Measurements from ENCODE around the gene CCDC85C.
A peak's percentile ranks its signal among the peaks of the same experiment; 100 is the strongest.

CCDC85C gene

DNA sequence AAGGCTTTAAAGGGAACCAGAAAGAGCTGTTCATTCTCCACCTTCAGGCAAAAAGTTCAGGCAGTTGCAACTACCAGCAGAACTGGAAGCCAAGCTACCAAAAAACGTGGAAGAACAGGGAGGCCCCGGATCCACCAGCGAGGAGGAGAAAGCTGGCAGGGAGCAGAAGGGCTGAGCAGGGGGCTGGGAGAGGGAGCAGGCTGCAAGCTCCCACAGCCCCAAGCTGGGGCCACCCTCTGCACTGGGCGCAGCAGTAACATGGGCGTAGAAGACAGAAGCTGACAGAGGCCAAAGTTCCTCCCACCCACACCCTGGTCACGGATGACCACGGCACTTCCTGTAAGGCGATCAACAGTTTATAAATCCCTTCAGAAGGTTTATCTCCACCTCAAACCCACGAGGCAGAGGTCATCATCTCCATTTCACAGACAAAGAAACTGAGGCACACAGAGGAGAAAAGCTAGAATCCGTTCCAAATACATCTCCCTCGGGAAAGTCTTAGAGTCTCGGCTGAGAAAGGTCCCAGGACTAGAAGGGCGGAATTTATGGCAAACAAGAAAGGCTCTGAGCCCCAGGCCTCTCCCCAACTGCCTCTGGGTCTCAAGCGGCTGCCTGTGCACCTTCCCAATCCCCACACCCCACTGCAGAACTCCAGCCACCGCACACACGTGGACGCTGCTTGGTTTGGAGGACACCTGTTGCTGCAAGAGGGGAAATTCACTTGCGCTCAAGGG is 1.8 kb downstream of the CCDC85C start:
- H4K20me1 ChIP-seq (ENCODE audit: insufficient read depth): no peaks in the 10 kb centered on the region
- peaks cover 20% of the 10 kb centered on the region; the same call in 1 of the 2 replicates for H3K79me2 ChIP-seq (ENCODE audit: insufficient read depth, low read depth)
- peak overlapping the region; percentile 78; the same call in 1 of the 2 replicates for H3K4me2 ChIP-seq
- H3K27ac ChIP-seq: no peak overlapping the region; the same call in 1 of the 2 replicates
- TF ChIP-seq, protein P1, sequence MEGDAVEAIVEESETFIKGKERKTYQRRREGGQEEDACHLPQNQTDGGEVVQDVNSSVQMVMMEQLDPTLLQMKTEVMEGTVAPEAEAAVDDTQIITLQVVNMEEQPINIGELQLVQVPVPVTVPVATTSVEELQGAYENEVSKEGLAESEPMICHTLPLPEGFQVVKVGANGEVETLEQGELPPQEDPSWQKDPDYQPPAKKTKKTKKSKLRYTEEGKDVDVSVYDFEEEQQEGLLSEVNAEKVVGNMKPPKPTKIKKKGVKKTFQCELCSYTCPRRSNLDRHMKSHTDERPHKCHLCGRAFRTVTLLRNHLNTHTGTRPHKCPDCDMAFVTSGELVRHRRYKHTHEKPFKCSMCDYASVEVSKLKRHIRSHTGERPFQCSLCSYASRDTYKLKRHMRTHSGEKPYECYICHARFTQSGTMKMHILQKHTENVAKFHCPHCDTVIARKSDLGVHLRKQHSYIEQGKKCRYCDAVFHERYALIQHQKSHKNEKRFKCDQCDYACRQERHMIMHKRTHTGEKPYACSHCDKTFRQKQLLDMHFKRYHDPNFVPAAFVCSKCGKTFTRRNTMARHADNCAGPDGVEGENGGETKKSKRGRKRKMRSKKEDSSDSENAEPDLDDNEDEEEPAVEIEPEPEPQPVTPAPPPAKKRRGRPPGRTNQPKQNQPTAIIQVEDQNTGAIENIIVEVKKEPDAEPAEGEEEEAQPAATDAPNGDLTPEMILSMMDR (conservative IDR thresholded peaks at IDR 0.05; ENCODE audit: low read depth, low read length): no peak
- no peaks in the 10 kb centered on the region for H3K36me3 ChIP-seq (ENCODE audit: insufficient read depth)
- H3K9ac ChIP-seq: no peak overlapping the region
- H3K4me1 ChIP-seq (ENCODE audit: low read depth, poor library complexity, severe bottlenecking): peaks cover 41% of the 10 kb centered on the region
- H2AFZ ChIP-seq (ENCODE audit: low read depth): no peak overlapping the region
- H3K27me3 ChIP-seq (ENCODE audit: insufficient read depth, low read depth): no peaks in the 10 kb centered on the region
- no peak overlapping the region for H3K4me3 ChIP-seq (IDR thresholded peaks at IDR 0.05; ENCODE audit: insufficient read depth, low read depth, low read length)

DNA sequence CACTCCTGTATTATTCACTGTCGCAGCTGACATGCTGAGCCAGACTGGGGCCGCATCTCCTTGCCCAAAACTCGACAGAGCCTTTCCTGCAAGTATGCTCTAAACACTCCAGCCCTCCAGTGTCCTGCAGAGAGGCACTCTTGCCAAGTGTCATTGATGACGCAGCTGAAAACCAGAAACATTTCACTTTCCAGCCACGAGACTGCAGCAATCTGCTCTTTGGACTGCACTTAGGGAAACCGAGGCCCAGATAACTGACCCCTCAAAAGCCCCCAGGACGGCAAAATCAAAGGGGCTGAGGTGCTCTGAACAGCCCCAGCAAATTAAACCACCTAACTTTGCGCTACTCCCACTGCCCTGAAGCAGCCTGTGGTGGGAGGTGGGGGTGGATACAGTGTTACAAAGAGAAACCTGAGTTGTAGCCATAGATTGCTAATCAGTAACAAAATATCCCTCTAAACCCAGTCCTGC is 2.6 kb downstream of the CCDC85C start:
- H4K20me1 ChIP-seq (ENCODE audit: insufficient read depth): no peaks in the 10 kb centered on the region
- peaks cover 38% of the 10 kb centered on the region for H3K4me1 ChIP-seq (ENCODE audit: low read depth, poor library complexity, severe bottlenecking)
- peak overlapping the region; percentile 30; the same call in 1 of the 2 replicates for H3K27ac ChIP-seq
- TF ChIP-seq, protein P1 (conservative IDR thresholded peaks at IDR 0.05; ENCODE audit: low read depth, low read length): no peak
- peaks cover 20% of the 10 kb centered on the region; the same call in 1 of the 2 replicates for H3K79me2 ChIP-seq (ENCODE audit: insufficient read depth, low read depth)
- H3K4me3 ChIP-seq (IDR thresholded peaks at IDR 0.05; ENCODE audit: insufficient read depth, low read depth, low read length): no peak overlapping the region
- H3K36me3 ChIP-seq (ENCODE audit: insufficient read depth): no peaks in the 10 kb centered on the region
- H2AFZ ChIP-seq (ENCODE audit: low read depth): no peak overlapping the region
- no peaks in the 10 kb centered on the region for H3K27me3 ChIP-seq (ENCODE audit: insufficient read depth, low read depth)
- no peak overlapping the region for H3K9ac ChIP-seq
- H3K4me2 ChIP-seq: peak overlapping the region; percentile 78

DNA sequence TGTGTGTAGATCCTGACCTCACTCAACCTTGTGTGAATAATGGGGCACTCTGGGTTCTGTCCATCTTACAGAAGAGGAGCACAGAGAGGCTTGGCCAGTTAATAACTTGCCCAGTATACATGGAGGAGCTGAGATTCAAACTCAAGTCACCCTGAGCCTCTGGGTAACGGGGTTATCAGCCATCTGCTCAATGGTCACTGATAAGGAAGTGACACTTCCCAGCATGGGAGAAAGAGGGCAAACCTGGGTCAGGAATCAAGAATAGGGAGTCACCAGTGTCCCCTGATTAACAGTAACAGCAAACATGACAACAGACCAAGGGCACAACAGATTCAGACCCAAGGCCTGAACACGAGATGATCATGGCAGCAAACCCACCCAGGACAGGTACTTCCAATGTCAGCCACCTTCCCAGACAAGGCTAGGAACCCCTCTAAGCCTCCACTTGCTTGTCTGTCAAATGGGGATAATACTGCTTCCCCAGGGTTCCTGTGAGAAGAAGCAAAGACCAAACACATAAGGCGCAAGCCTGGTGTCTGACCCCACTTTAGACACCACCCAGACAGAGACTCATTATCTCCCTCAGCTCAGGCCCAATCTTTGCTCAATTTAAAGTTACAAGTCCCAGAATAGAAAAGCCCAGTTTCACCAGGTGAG is 3.6 kb downstream of the CCDC85C start:
- Histone ChIP-seq H3K36me3 (ENCODE audit: insufficient read depth) (no peaks in the 10 kb centered on the region), H3K4me1 (ENCODE audit: low read depth, poor library complexity, severe bottlenecking) (peaks cover 35% of the 10 kb centered on the region), H3K79me2 (ENCODE audit: insufficient read depth, low read depth) (peaks cover 27% of the 10 kb centered on the region; the same call in 1 of the 2 replicates), H3K27me3 (ENCODE audit: insufficient read depth, low read depth) (no peaks in the 10 kb centered on the region), H3K4me3 (IDR thresholded peaks at IDR 0.05; ENCODE audit: insufficient read depth, low read depth, low read length) (no peak overlapping the region), H4K20me1 (ENCODE audit: insufficient read depth) (no peaks in the 10 kb centered on the region), H3K4me2 (peak overlapping the region; percentile 78; the same call in 1 of the 2 replicates), H3K27ac (no peak overlapping the region), H2AFZ (ENCODE audit: low read depth) (no peak overlapping the region), H3K9ac (no peak overlapping the region)
- TF ChIP-seq, protein P1 (conservative IDR thresholded peaks at IDR 0.05; ENCODE audit: low read depth, low read length): no peak

DNA sequence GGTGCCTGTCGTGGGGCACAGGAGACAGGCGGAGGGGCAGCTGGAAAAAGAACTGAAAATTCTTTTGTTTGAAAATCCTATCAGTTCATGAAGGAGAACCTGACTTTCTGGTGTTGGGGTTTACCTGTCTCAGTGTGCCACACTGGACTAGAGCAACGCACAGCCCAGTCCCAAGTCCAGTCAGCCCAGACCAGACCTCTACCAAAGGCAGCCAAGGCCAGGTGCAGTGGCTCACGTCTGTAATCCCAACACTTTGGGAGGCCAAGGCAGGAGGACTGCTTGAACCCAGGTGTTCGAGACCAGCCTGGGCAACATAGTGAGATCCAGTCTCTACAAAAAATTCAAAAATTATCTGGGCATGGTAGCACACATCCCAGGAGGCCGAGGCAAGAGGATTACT is 4.6 kb downstream of the CCDC85C start:
- Histone ChIP-seq H3K9ac (no peak overlapping the region), H3K79me2 (ENCODE audit: insufficient read depth, low read depth) (peaks cover 28% of the 10 kb centered on the region), H2AFZ (ENCODE audit: low read depth) (no peak overlapping the region), H3K4me3 (IDR thresholded peaks at IDR 0.05; ENCODE audit: insufficient read depth, low read depth, low read length) (no peak overlapping the region), H3K36me3 (ENCODE audit: insufficient read depth) (no peaks in the 10 kb centered on the region), H4K20me1 (ENCODE audit: insufficient read depth) (no peaks in the 10 kb centered on the region), H3K27me3 (ENCODE audit: insufficient read depth, low read depth) (no peaks in the 10 kb centered on the region), H3K27ac (no peak overlapping the region), H3K4me1 (ENCODE audit: low read depth, poor library complexity, severe bottlenecking) (peaks cover 44% of the 10 kb centered on the region), H3K4me2 (no peak overlapping the region)
- TF ChIP-seq, protein P1 (conservative IDR thresholded peaks at IDR 0.05; ENCODE audit: low read depth, low read length): no peak

Data from KMS-11 (cell line).